HepG2 (cell line): ENCODE data around the gene PIGC. TPM values are rescaled to one million over a fixed set of nuclear protein-coding genes. Genes with fewer than 3 reads are reported as not detected.

Experiments
- HBP1 ChIP-seq: IDR thresholded peaks from 2 replicates; pipeline ENCODE4 v1.6.1; 2016; ENCODE audit warnings: low read depth, control low read depth
- HOXA5 ChIP-seq: sonication (generic); formaldehyde crosslinking; IDR thresholded peaks from 2 replicates; pipeline ENCODE4 v1.4.0; 2020; ENCODE audit warnings: missing genetic modification reagents
- MED1 ChIP-seq: sonication (generic); formaldehyde crosslinking; IDR thresholded peaks from 2 replicates; pipeline ENCODE4 v1.4.0; 2020; ENCODE audit warnings: missing genetic modification reagents
- NFKB2 ChIP-seq: sonication (generic); formaldehyde crosslinking; IDR thresholded peaks from 2 replicates; pipeline ENCODE4 v1.4.0; 2020; ENCODE audit warnings: missing genetic modification reagents, borderline replicate concordance
- PHF20 ChIP-seq: sonication (generic); formaldehyde crosslinking; IDR thresholded peaks from 2 replicates; pipeline ENCODE4 v1.5.0; 2020; ENCODE audit warnings: mild to moderate bottlenecking, missing genetic modification reagents
- PHF8 ChIP-seq: sonication (generic); formaldehyde crosslinking; IDR thresholded peaks from 2 replicates; pipeline ENCODE4 v1.5.0; 2020; ENCODE audit warnings: missing genetic modification reagents
- PPARG ChIP-seq: conservative IDR thresholded peaks from 2 replicates; pipeline ENCODE4 v1.6.1; 2016; ENCODE audit warnings: missing biosample characterization, missing genetic modification reagents
- RBM22 ChIP-seq: fragments of 200-400 bp; formaldehyde crosslinking; optimal IDR thresholded peaks from 2 replicates; pipeline ENCODE3; 2017; ENCODE audit warnings: mild to moderate bottlenecking, low read length, moderate library complexity
- TMF1 ChIP-seq: sonication (generic); formaldehyde crosslinking; IDR thresholded peaks from 2 replicates; pipeline ENCODE4 v1.8.1; 2022; ENCODE audit warnings: low read depth, missing genetic modification reagents
- ZFP41 ChIP-seq: sonication (generic); formaldehyde crosslinking; IDR thresholded peaks from 2 replicates; pipeline ENCODE4 v1.4.0; 2020; ENCODE audit warnings: mild to moderate bottlenecking, missing genetic modification reagents, borderline replicate concordance
- ZNF136 ChIP-seq: sonication (generic); formaldehyde crosslinking; IDR thresholded peaks from 2 replicates; pipeline ENCODE4 v1.8.1; 2022; ENCODE audit warnings: low read depth, mild to moderate bottlenecking, moderate library complexity, missing genetic modification reagents
- ZNF275 ChIP-seq: sonication (generic); formaldehyde crosslinking; IDR thresholded peaks from 2 replicates; pipeline ENCODE4 v1.8.0; 2022; ENCODE audit warnings: missing genetic modification reagents, mild to moderate bottlenecking, inconsistent platforms, borderline replicate concordance
- ZNF281 ChIP-seq: sonication (generic); formaldehyde crosslinking; IDR thresholded peaks from 2 replicates; pipeline ENCODE4 v1.4.0; 2020; ENCODE audit warnings: missing genetic modification reagents, borderline replicate concordance
- ZNF326 ChIP-seq: sonication (generic); formaldehyde crosslinking; IDR thresholded peaks from 2 replicates; pipeline ENCODE4 v1.4.0; 2020; ENCODE audit warnings: missing genetic modification reagents, borderline replicate concordance
- ZNF468 ChIP-seq: sonication (generic); formaldehyde crosslinking; IDR thresholded peaks from 2 replicates; pipeline ENCODE4 v1.8.0; 2022; ENCODE audit warnings: mild to moderate bottlenecking, moderate library complexity, missing genetic modification reagents
- ZNF607 ChIP-seq: sonication (generic); formaldehyde crosslinking; IDR thresholded peaks from 2 replicates; pipeline ENCODE4 v1.5.1; 2020; ENCODE audit warnings: missing genetic modification reagents, mild to moderate bottlenecking, borderline replicate concordance
- ZNF704 ChIP-seq: sonication (generic); formaldehyde crosslinking; IDR thresholded peaks from 2 replicates; pipeline ENCODE4 v1.8.1; 2023; ENCODE audit warnings: mild to moderate bottlenecking, inconsistent platforms, moderate library complexity, missing genetic modification reagents, borderline replicate concordance
- ZNF790 ChIP-seq: sonication (generic); formaldehyde crosslinking; IDR thresholded peaks from 2 replicates; pipeline ENCODE4 v1.8.0; 2022; ENCODE audit warnings: missing genetic modification reagents, mild to moderate bottlenecking, borderline replicate concordance
- ZSCAN25 ChIP-seq: sonication (generic); formaldehyde crosslinking; IDR thresholded peaks from 2 replicates; pipeline ENCODE4 v1.8.0; 2022; ENCODE audit warnings: mild to moderate bottlenecking, missing genetic modification reagents
- ZSCAN5A ChIP-seq: sonication (generic); formaldehyde crosslinking; IDR thresholded peaks from 2 replicates; pipeline ENCODE4 v1.8.0; 2022; ENCODE audit warnings: mild to moderate bottlenecking, missing genetic modification reagents, borderline replicate concordance
- polyA plus RNA-seq, 8 experiments: library from polyadenylated mRNA; depleted of rRNA in 3 of 8; stranded (reverse) in 7 of 8; unstranded in 1 of 8; fragments of >200 nt; fragmentation: Illumina TruSeq in 4 of 8; extraction: Trizol in 4 of 8; gene quantifications; 2 replicates each; pipeline versions ENCODE4 v1.2.1 to v1.2.3, GENCODE V29; 2011 to 2016; ENCODE audit warnings: low read depth in 4 of 8, missing spikeins in 1 of 8, mixed read lengths in 1 of 8; ENCODE audit not compliant: insufficient read depth in 1 of 8
- total RNA-seq, 5 experiments: library from RNA; depleted of rRNA; stranded (reverse); fragments of >200 nt; fragmentation: Illumina TruSeq; extraction: Trizol; gene quantifications; 2 replicates each; pipeline ENCODE4 v1.2.3, GENCODE V29; 2016; ENCODE audit warnings: low read depth in 1 of 5

PIGC gene
- total and polyA plus RNA-seq, 2 of the 13 experiments (the other 11 are each of a cell fraction or from before 2014, with no cell fraction given), result 26.7 to 29.5 TPM

GRCh38 chr1:172443666-172444453, at the start of gene PIGC (continued):
- TF ChIP-seq ZFP41 (CRISPR knock-in tag) (0 out of 2 replicates have a peak, but pooled peaks have one; percentile 56), HBP1 (0 out of 2 replicates have a peak, but pooled peaks have one; percentile 31), ZNF704 (0 out of 2 replicates have a peak, but pooled peaks have one; percentile 46), ZNF275 (no peak), ZSCAN25 (CRISPR knock-in tag) (peak; percentile 81; the same call in 1 of the 2 replicates), ZNF607 (CRISPR knock-in tag) (no peak), ZNF468 (CRISPR knock-in tag) (no peak), PHF20 (CRISPR knock-in tag) (peak; percentile 94), RBM22 (no peak), NFKB2 (CRISPR knock-in tag) (peak; percentile 80; the same call in 1 of the 2 replicates), PPARG (CRISPR knock-in tag) (no peak), HOXA5 (CRISPR knock-in tag) (peak; percentile 55; the same call in 1 of the 2 replicates), MED1 (CRISPR knock-in tag) (peak; percentile 60; the same call in 1 of the 2 replicates), ZNF326 (CRISPR knock-in tag) (no peak), ZNF790 (CRISPR knock-in tag) (no peak), ZSCAN5A (CRISPR knock-in tag) (peak; percentile 24; the same call in 1 of the 2 replicates), ZNF281 (CRISPR knock-in tag) (peak; percentile 26; the same call in 1 of the 2 replicates), TMF1 (CRISPR knock-in tag) (no peak; the same call in 1 of the 2 replicates), ZNF136 (CRISPR knock-in tag) (no peak), PHF8 (CRISPR knock-in tag) (peak; percentile 93)
